Measurements from ENCODE around the gene THRSP. TPM values are rescaled to one million over a fixed set of nuclear protein-coding genes. Genes with fewer than 3 reads are reported as not detected.

THRSP gene
- total and polyA plus RNA-seq, 10 of the 15 experiments (the other 5 are each of a cell fraction or from before 2014, with no cell fraction given): 0.18 TPM; not detected in 9

DNA sequence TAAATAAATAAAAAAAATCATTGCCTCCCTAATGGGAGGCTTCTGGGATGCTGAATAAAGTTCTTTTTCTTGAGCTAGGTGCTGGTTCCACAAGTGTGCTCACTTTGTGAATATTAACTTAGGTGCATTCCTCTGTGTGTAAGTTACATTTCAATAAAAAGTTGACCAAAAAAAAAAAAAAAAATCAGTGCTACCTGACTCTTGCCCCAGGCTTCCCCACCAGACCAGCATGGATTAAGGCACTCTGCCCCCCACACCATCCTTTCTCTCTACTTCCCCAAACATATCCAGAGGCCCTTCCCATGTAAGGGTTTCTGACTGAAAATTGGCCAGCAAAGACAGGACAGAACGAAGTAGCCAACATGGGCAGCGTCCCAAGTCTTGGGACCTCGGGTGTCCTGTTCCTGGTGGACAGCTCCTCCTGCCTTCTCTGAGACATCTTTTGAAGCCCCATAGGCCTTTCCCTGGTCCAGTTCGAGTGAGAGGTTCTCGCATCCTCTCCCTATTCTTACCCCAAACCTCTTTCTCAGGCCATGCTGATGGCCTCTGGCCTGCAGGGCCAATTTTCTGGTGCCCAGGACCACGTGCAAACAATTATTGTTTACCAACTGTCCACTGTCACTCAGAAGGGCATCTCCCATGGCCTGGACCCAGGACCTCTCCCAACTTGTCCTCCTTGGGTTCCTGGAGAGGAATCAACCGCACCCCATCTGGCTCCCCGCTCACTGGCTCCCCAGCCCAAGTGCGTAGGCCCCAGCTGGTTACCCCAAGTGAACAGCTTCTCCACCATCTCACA, 25.6 kb upstream of the THRSP start:
- FAIRE-seq (no peak), DNase-seq (ENCODE audit: low read depth, low spot score) (no peak), ATAC-seq (no peak)
- no peak overlapping the region for H3K27ac ChIP-seq (ENCODE audit: control insufficient read depth, insufficient read depth)
- no TSS peak for BruUV-seq (replicated peaks)
- H3K36me3 ChIP-seq (ENCODE audit: control insufficient read depth in 2 of 2, insufficient read depth in 2 of 2, low read length in 1 of 2): no peaks in the 10 kb centered on the region
- no peaks in the 10 kb centered on the region for H3K79me2 ChIP-seq (ENCODE audit: control insufficient read depth, insufficient read depth, low read length)
- H3K4me1 ChIP-seq (ENCODE audit: control insufficient read depth, insufficient read depth, low read length): peaks cover 7% of the 10 kb centered on the region
- H3K27me3 ChIP-seq (replicated peaks in 1 of 2; ENCODE audit: control insufficient read depth in 2 of 2, insufficient read depth in 2 of 2, low read length in 1 of 2): no peaks in the 10 kb centered on the region
- no peak overlapping the region for H3K4me2 ChIP-seq (ENCODE audit: control insufficient read depth, insufficient read depth)
- intact Hi-C loops (cut with micrococcal nuclease; ENCODE audit: unreplicated experiment) (no loop called here), in situ Hi-C loops (cut with MboI) (no loop called here)
- SMC1A ChIA-PET (ENCODE audit: uncharacterized antibody, unreplicated experiment): interaction anchor here (1.6 kb wide), 1 partner anchor 22 kb away, joined by 6 read pairs; no protein-coding TSS in a partner anchor
- CTCF ChIA-PET: no interaction called here
- H3K9ac ChIP-seq (ENCODE audit: control insufficient read depth, insufficient read depth, low read length): no peak overlapping the region
- no peak overlapping the region for H2AFZ ChIP-seq (ENCODE audit: control insufficient read depth, low read depth, low read length)
- RAD21 ChIA-PET (ENCODE audit: unreplicated experiment): no interaction called here
- H3K9me3 ChIP-seq (replicated peaks; ENCODE audit: control insufficient read depth, insufficient read depth, low read length): no peaks in the 10 kb centered on the region
- no peaks in the 10 kb centered on the region for H4K20me1 ChIP-seq (ENCODE audit: control insufficient read depth, insufficient read depth)
- POLR2A ChIA-PET: interaction anchor here (0.9 to 1.1 kb wide), 2 partner anchors 13 to 43 kb away, joined by 3 to 4 read pairs; partner anchors contain the start of gene INTS4
- 71% methylated on average over 9 of the region's 9 CpGs for WGBS (ENCODE audit: insufficient coverage, insufficient replicate concordance, low lambda C conversion rate, missing lambda C conversion rate)
- no peak overlapping the region for H3K4me3 ChIP-seq
- TF ChIP-seq CREB1 (IDR thresholded peaks at IDR 0.05; ENCODE audit: low read depth) (no peak), KDM1A (IDR thresholded peaks at IDR 0.05; ENCODE audit: borderline replicate concordance) (no peak), TARDBP (IDR thresholded peaks at IDR 0.05; ENCODE audit: borderline replicate concordance) (no peak), PML (IDR thresholded peaks at IDR 0.05; ENCODE audit: low read length) (no peak), TCF12 (IDR thresholded peaks at IDR 0.05; ENCODE audit: low read depth, low read length) (no peak), GATAD2B (conservative IDR thresholded peaks at IDR 0.05; ENCODE audit: low read depth) (no peak), ZNF274 (IDR thresholded peaks at IDR 0.05; ENCODE audit: insufficient read depth, insufficient read length) (no peak), BHLHE40 (IDR thresholded peaks at IDR 0.05; ENCODE audit: borderline replicate concordance in 1 of 2, low read depth in 2 of 2, low read length in 1 of 2) (no peak), SMAD1 (IDR thresholded peaks at IDR 0.05; ENCODE audit: low read depth, partially characterized antibody) (no peak), SREBF1 (IDR thresholded peaks at IDR 0.05; ENCODE audit: low read length) (no peak), FOS (IDR thresholded peaks at IDR 0.05; ENCODE audit: borderline replicate concordance, extremely low read depth, insufficient read length) (no peak), SUPT20H (IDR thresholded peaks at IDR 0.05; ENCODE audit: borderline replicate concordance, control insufficient read depth, low read depth, low read length) (no peak), RB1 (IDR thresholded peaks at IDR 0.05; ENCODE audit: borderline replicate concordance) (no peak), MTA2 (IDR thresholded peaks at IDR 0.05; ENCODE audit: low read depth) (no peak)
- TF ChIP-seq, protein P1, sequence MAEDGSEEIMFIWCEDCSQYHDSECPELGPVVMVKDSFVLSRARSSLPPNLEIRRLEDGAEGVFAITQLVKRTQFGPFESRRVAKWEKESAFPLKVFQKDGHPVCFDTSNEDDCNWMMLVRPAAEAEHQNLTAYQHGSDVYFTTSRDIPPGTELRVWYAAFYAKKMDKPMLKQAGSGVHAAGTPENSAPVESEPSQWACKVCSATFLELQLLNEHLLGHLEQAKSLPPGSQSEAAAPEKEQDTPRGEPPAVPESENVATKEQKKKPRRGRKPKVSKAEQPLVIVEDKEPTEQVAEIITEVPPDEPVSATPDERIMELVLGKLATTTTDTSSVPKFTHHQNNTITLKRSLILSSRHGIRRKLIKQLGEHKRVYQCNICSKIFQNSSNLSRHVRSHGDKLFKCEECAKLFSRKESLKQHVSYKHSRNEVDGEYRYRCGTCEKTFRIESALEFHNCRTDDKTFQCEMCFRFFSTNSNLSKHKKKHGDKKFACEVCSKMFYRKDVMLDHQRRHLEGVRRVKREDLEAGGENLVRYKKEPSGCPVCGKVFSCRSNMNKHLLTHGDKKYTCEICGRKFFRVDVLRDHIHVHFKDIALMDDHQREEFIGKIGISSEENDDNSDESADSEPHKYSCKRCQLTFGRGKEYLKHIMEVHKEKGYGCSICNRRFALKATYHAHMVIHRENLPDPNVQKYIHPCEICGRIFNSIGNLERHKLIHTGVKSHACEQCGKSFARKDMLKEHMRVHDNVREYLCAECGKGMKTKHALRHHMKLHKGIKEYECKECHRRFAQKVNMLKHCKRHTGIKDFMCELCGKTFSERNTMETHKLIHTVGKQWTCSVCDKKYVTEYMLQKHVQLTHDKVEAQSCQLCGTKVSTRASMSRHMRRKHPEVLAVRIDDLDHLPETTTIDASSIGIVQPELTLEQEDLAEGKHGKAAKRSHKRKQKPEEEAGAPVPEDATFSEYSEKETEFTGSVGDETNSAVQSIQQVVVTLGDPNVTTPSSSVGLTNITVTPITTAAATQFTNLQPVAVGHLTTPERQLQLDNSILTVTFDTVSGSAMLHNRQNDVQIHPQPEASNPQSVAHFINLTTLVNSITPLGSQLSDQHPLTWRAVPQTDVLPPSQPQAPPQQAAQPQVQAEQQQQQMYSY (CRISPR knock-in tag; IDR thresholded peaks at IDR 0.05): no peak
- TF ChIP-seq, protein P2, sequence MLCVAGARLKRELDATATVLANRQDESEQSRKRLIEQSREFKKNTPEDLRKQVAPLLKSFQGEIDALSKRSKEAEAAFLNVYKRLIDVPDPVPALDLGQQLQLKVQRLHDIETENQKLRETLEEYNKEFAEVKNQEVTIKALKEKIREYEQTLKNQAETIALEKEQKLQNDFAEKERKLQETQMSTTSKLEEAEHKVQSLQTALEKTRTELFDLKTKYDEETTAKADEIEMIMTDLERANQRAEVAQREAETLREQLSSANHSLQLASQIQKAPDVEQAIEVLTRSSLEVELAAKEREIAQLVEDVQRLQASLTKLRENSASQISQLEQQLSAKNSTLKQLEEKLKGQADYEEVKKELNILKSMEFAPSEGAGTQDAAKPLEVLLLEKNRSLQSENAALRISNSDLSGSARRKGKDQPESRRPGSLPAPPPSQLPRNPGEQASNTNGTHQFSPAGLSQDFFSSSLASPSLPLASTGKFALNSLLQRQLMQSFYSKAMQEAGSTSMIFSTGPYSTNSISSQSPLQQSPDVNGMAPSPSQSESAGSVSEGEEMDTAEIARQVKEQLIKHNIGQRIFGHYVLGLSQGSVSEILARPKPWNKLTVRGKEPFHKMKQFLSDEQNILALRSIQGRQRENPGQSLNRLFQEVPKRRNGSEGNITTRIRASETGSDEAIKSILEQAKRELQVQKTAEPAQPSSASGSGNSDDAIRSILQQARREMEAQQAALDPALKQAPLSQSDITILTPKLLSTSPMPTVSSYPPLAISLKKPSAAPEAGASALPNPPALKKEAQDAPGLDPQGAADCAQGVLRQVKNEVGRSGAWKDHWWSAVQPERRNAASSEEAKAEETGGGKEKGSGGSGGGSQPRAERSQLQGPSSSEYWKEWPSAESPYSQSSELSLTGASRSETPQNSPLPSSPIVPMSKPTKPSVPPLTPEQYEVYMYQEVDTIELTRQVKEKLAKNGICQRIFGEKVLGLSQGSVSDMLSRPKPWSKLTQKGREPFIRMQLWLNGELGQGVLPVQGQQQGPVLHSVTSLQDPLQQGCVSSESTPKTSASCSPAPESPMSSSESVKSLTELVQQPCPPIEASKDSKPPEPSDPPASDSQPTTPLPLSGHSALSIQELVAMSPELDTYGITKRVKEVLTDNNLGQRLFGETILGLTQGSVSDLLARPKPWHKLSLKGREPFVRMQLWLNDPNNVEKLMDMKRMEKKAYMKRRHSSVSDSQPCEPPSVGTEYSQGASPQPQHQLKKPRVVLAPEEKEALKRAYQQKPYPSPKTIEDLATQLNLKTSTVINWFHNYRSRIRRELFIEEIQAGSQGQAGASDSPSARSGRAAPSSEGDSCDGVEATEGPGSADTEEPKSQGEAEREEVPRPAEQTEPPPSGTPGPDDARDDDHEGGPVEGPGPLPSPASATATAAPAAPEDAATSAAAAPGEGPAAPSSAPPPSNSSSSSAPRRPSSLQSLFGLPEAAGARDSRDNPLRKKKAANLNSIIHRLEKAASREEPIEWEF (IDR thresholded peaks at IDR 0.05; ENCODE audit: insufficient replicate concordance, low read depth, low read length): no peak

Measured in GM12878 (cell line).